OCI-LY7 (cell line): ENCODE measurements around the gene ACP7. TPM values are rescaled to one million over a fixed set of nuclear protein-coding genes. Genes with fewer than 3 reads are reported as not detected.

ENCODE experiments used
- BruUV-seq: library from RNA; stranded (reverse); fragments of 400-500 nt; replicated peaks from 2 replicates; lab custom pipeline; 2021; lab: Mats Ljungman, UMichigan
- CTCF ChIA-PET: fragments of 300-600 bp; sonication (Branson Sonifier 250); formaldehyde crosslinking; loops from one replicate; lab custom pipeline; 2022; ENCODE audit warnings: antibody characterized with exemption; ENCODE audit not compliant: unreplicated experiment; lab: Charles Lee
- POLR2A ChIA-PET: fragments of 300-600 bp; sonication (Branson Sonifier 250); formaldehyde crosslinking; loops from one replicate; lab custom pipeline; 2022; ENCODE audit warnings: antibody characterized with exemption; lab: Charles Lee
- DNase-seq: peaks from one replicate; pipeline ENCODE4 v3.0.0-alpha.2; 2015; ENCODE audit warnings: low spot score
- H2AFZ ChIP-seq: fragments of 200-600 bp; sonication (generic), shearing (Covaris generic); 2 replicates; pipeline ENCODE4 v1.6.1; 2014; ENCODE audit warnings: mild to moderate bottlenecking, antibody characterized with exemption, low read length, moderate library complexity
- H3K27ac ChIP-seq: fragments of 200-600 bp; sonication (generic); 2 replicates; pipeline ENCODE4 v1.5.1; 2014; ENCODE audit warnings: mixed run types, low read depth, mild to moderate bottlenecking, moderate library complexity, low read length, inconsistent platforms; ENCODE audit not compliant: poor library complexity, severe bottlenecking
- H3K36me3 ChIP-seq: fragments of 200-600 bp; sonication (generic); 2 replicates; pipeline ENCODE4 v1.6.1; 2014; ENCODE audit warnings: mild to moderate bottlenecking, antibody characterized with exemption, low read length, moderate library complexity, mixed read lengths; ENCODE audit not compliant: insufficient read depth
- H3K4me1 ChIP-seq: fragments of 200-600 bp; sonication (generic); 2 replicates; pipeline ENCODE4 v1.5.1; 2014; ENCODE audit warnings: mild to moderate bottlenecking, low read length; ENCODE audit not compliant: insufficient read depth, poor library complexity, severe bottlenecking
- H3K4me2 ChIP-seq: fragments of 200-600 bp; sonication (generic); 2 replicates; pipeline ENCODE4 v1.6.1; 2014; ENCODE audit warnings: mild to moderate bottlenecking, low read length
- H3K4me3 ChIP-seq: fragments of 200-600 bp; sonication (generic); 2 replicates; pipeline ENCODE4 v1.5.1; 2014; ENCODE audit warnings: mild to moderate bottlenecking, low read depth, low read length; ENCODE audit not compliant: poor library complexity, severe bottlenecking
- H3K79me2 ChIP-seq: fragments of 200-600 bp; sonication (generic); 2 replicates; pipeline ENCODE4 v1.6.1; 2016; ENCODE audit warnings: low read depth, mild to moderate bottlenecking, low read length, moderate library complexity, mixed read lengths; ENCODE audit not compliant: insufficient read depth
- H3K9me2 ChIP-seq: fragments of 200-600 bp; sonication (generic); 2 replicates; pipeline ENCODE4 v1.6.1; 2016; ENCODE audit warnings: mild to moderate bottlenecking, low read length, mixed read lengths; ENCODE audit not compliant: insufficient read depth
- H3K9me3 ChIP-seq: fragments of 200-600 bp; sonication (generic); 2 replicates; pipeline ENCODE4 v1.6.1; 2014; ENCODE audit warnings: mild to moderate bottlenecking, mixed run types, low read length, mixed read lengths
- H4K20me1 ChIP-seq: fragments of 200-600 bp; sonication (generic); 2 replicates; pipeline ENCODE4 v1.6.1; 2014; ENCODE audit warnings: mild to moderate bottlenecking, antibody characterized with exemption, low read length, moderate library complexity, mixed read lengths; ENCODE audit not compliant: insufficient read depth
- EZH2phosphoT487 ChIP-seq: fragments of 200-600 bp; sonication (generic); IDR thresholded peaks from 2 replicates; pipeline ENCODE4 v1.6.1; 2018; ENCODE audit warnings: low read depth, borderline replicate concordance, mild to moderate bottlenecking, mixed run types, antibody characterized with exemption, low read length, moderate library complexity, mixed read lengths
- intact Hi-C: fragments of 100-400 bp; cut with micrococcal nuclease; formaldehyde crosslinking; loops from one replicate; pipeline ENCODE4 v1.10.0; 2022; ENCODE audit not compliant: unreplicated experiment
- total RNA-seq, 2 experiments: library from RNA; depleted of rRNA in 1 of 2; stranded (reverse); fragments of >200 nt in 1 of 2; shearing (Covaris generic) in 1 of 2; gene quantifications; 2 replicates each; pipeline ENCODE4 v1.2.3, GENCODE V29; 2014 to 2022
- TF ChIP-seq, protein P1 (sequence below): fragments of 200-600 bp; sonication (generic); conservative IDR thresholded peaks from 2 replicates; pipeline ENCODE4 v1.5.1; 2014; ENCODE audit warnings: mild to moderate bottlenecking, antibody characterized with exemption, low read length, moderate library complexity, mixed read lengths

ACP7 gene
- total RNA-seq, 2 experiments from 2014 or later = not detected

- no peak for DNase-seq
- H3K4me1 ChIP-seq = no peaks in the 10 kb centered on the region
- no TSS peak for BruUV-seq
- TF ChIP-seq, protein P1, sequence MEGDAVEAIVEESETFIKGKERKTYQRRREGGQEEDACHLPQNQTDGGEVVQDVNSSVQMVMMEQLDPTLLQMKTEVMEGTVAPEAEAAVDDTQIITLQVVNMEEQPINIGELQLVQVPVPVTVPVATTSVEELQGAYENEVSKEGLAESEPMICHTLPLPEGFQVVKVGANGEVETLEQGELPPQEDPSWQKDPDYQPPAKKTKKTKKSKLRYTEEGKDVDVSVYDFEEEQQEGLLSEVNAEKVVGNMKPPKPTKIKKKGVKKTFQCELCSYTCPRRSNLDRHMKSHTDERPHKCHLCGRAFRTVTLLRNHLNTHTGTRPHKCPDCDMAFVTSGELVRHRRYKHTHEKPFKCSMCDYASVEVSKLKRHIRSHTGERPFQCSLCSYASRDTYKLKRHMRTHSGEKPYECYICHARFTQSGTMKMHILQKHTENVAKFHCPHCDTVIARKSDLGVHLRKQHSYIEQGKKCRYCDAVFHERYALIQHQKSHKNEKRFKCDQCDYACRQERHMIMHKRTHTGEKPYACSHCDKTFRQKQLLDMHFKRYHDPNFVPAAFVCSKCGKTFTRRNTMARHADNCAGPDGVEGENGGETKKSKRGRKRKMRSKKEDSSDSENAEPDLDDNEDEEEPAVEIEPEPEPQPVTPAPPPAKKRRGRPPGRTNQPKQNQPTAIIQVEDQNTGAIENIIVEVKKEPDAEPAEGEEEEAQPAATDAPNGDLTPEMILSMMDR = no peak
- TF ChIP-seq EZH2phosphoT487 = no peak
- H3K36me3 ChIP-seq = no peaks in the 10 kb centered on the region
- no peak overlapping the region for H2AFZ ChIP-seq
- no peak overlapping the region for H3K4me2 ChIP-seq
- ChIA-PET CTCF (interaction anchor here (0.6 kb wide), 1 partner anchor 1569 kb away, joined by 5 read pairs; no protein-coding TSS in a partner anchor), POLR2A (no interaction called here)
- no peak overlapping the region for H3K27ac ChIP-seq
- no peaks in the 10 kb centered on the region for H3K79me2 ChIP-seq
- H4K20me1 ChIP-seq = no peaks in the 10 kb centered on the region
- no peaks in the 10 kb centered on the region for H3K9me2 ChIP-seq
- intact Hi-C loops = no loop called here
- H3K9me3 ChIP-seq = no peaks in the 10 kb centered on the region
- H3K4me3 ChIP-seq = no peak overlapping the region
These were observed 13.3 kb upstream of the ACP7 start for GRCh38 chr19:39070888-39071287.

- Histone ChIP-seq H4K20me1 (no peaks in the 10 kb centered on the region), H3K9me3 (no peaks in the 10 kb centered on the region), H3K27ac (no peak overlapping the region), H3K9me2 (no peaks in the 10 kb centered on the region), H3K79me2 (no peaks in the 10 kb centered on the region), H3K4me2 (no peak overlapping the region), H2AFZ (no peak overlapping the region), H3K4me3 (no peak overlapping the region), H3K4me1 (no peaks in the 10 kb centered on the region), H3K36me3 (no peaks in the 10 kb centered on the region)
- TF ChIP-seq EZH2phosphoT487 = no peak
- TF ChIP-seq, protein P1 = no peak
- BruUV-seq = no TSS peak
- intact Hi-C loops = no loop called here
- DNase-seq = no peak
- POLR2A ChIA-PET = interaction anchor here (0.7 kb wide), 1 partner anchor 44 kb away, joined by 4 read pairs; no protein-coding TSS in a partner anchor
- CTCF ChIA-PET = interaction anchor here (0.6 kb wide), 1 partner anchor 20 kb away, joined by 3 read pairs; no protein-coding TSS in a partner anchor
These were observed 9.9 kb upstream of the ACP7 start for GRCh38 chr19:39074205-39074692.

DNA sequence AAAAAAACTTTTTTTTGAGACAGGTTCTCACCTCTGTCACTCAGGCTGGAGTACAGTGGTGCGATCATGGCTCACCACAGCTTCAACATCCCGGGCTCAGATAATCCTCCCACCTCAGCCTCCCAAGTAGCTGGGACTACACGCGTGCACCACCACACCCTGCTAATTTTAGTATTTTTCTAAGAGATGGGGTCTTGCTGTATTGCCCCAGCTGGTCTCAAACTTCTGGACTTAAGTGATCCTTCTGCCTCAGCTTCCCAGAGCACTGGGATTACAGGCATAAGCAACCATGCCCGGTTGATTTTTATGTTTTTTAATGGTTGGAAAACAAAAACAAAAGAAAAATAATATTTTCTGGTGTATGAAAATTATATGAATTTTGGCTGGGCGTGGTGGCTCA is 9.2 kb upstream of the ACP7 start:
- no peaks in the 10 kb centered on the region for H3K79me2 ChIP-seq
- H3K4me1 ChIP-seq = no peaks in the 10 kb centered on the region
- ChIA-PET CTCF (no interaction called here), POLR2A (interaction anchor here (0.7 kb wide), 1 partner anchor 43 kb away, joined by 4 read pairs; no protein-coding TSS in a partner anchor)
- no peak for DNase-seq
- TF ChIP-seq, protein P1 = no peak
- TF ChIP-seq EZH2phosphoT487 = no peak
- H3K9me3 ChIP-seq = no peaks in the 10 kb centered on the region
- no peaks in the 10 kb centered on the region for H3K36me3 ChIP-seq
- no peak overlapping the region for H3K4me2 ChIP-seq
- intact Hi-C loops = no loop called here
- no peak overlapping the region for H3K27ac ChIP-seq
- no peak overlapping the region for H2AFZ ChIP-seq
- no TSS peak for BruUV-seq
- no peak overlapping the region for H3K4me3 ChIP-seq
- H4K20me1 ChIP-seq = no peaks in the 10 kb centered on the region
- H3K9me2 ChIP-seq = no peaks in the 10 kb centered on the region
